T-helper 1 cell treated with Interleukin-12 subunit alpha and Interleukin-12 subunit beta and Interleukin-4 antibody, amounts not matched to agents 30 μg/mL and 1 μg/mL, for 36 hours (primary cell): ENCODE measurements around the gene KIF25.
"Not testable (repeated sequence)": the region's sequence is repeated elsewhere in the genome, so short reads cannot be mapped to it uniquely, and the experiment has no call there.

Experiments
- H3K27ac Mint-ChIP-seq: one replicate; pipeline ENCODE4 v1.8.0; 2021; ENCODE audit warnings: mild to moderate bottlenecking, mixed read lengths
- H3K27me3 Mint-ChIP-seq: one replicate; pipeline ENCODE4 v1.8.0; 2021; ENCODE audit warnings: low read depth, mixed read lengths
- H3K36me3 Mint-ChIP-seq: one replicate; pipeline ENCODE4 v1.8.0; 2021; ENCODE audit warnings: low read depth, mixed read lengths
- H3K4me1 Mint-ChIP-seq: one replicate; pipeline ENCODE4 v1.8.0; 2021; ENCODE audit warnings: low read depth, mixed read lengths
- H3K4me3 Mint-ChIP-seq: one replicate; pipeline ENCODE4 v1.8.0; 2021; ENCODE audit warnings: mild to moderate bottlenecking, moderate library complexity, mixed read lengths
- H3K9me3 Mint-ChIP-seq: one replicate; pipeline ENCODE4 v1.8.0; 2021; ENCODE audit warnings: mixed read lengths

KIF25 gene

GRCh38 chr6:168075787-168076202 is 78.3 kb downstream of the KIF25 start:
- Mint-ChIP-seq H3K9me3 (no peaks in the 10 kb centered on the region), H3K4me1 (no peaks in the 10 kb centered on the region), H3K27ac (no peak overlapping the region), H3K27me3 (no peaks in the 10 kb centered on the region), H3K36me3 (no peaks in the 10 kb centered on the region), H3K4me3 (no peak overlapping the region)

- H3K4me3 Mint-ChIP-seq, H3K4me1 Mint-ChIP-seq, H3K27ac Mint-ChIP-seq, H3K27me3 Mint-ChIP-seq, H3K36me3 Mint-ChIP-seq, H3K9me3 Mint-ChIP-seq: not testable (repeated sequence)
These were observed 79.9 kb downstream of the KIF25 start for GRCh38 chr6:168077401-168077800.

DNA sequence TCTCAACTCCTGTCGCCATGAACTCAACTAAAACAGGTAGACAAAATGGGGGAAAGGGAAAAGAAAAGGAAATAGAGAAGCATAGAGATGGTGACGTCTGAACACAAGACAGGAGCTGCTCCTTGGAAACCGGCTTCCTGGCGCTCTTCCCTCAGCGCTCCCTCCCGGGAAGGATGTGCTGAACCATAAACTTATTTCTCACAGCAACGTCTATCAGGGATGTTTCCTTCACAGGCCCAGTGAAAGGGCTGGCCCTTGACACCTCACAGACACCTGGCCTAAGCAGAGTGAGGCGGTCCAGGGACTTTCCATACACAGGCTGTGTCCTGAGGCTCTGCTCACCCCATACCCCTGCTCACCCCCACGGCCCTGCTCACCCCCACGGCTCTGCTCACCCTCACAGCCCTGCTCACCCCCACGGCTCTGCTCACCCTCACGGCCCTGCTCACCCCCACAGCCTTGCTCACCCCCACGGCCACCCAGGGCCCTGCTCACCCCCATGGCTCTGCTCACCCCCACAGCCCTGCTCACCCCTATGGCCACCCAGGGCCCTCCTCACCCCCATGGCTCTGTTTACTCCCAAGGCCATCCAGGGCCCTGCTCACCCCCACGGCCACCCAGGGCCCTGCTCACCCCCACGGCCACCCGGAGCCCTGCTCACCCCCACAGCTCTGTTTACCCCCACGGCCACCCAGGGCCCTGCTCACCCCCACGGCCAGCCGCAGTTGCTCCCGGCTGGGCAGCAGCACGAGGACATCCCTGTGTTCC is 80.9 kb downstream of the KIF25 start:
- Mint-ChIP-seq H3K4me1 (no peaks in the 10 kb centered on the region), H3K27ac (no peak overlapping the region), H3K27me3 (no peaks in the 10 kb centered on the region), H3K9me3 (no peaks in the 10 kb centered on the region), H3K36me3 (no peaks in the 10 kb centered on the region), H3K4me3 (no peak overlapping the region)

- Mint-ChIP-seq H3K36me3 (no peaks in the 10 kb centered on the region), H3K4me3 (no peak within 1 kb of the TSS), H3K9me3 (no peaks in the 10 kb centered on the region), H3K27ac (no peak within 1 kb of the TSS), H3K4me1 (no peaks in the 10 kb centered on the region), H3K27me3 (no peaks in the 10 kb centered on the region)
These were observed 81.5 kb downstream of the KIF25 start, which contains the start of gene FRMD1 for GRCh38 chr6:168078943-168079405. TSS of gene FRMD1 (minus strand) at chr6:168079212. CDS start at chr6:168079094, 118 bp downstream.

GRCh38 chr6:168080393-168081077 is 83.1 kb downstream of the KIF25 start:
- H3K9me3 Mint-ChIP-seq: no peaks in the 10 kb centered on the region
- no peak overlapping the region for H3K27ac Mint-ChIP-seq
- H3K4me1 Mint-ChIP-seq: no peaks in the 10 kb centered on the region
- no peaks in the 10 kb centered on the region for H3K27me3 Mint-ChIP-seq
- no peaks in the 10 kb centered on the region for H3K36me3 Mint-ChIP-seq
- H3K4me3 Mint-ChIP-seq: no peak overlapping the region

- H3K9me3 Mint-ChIP-seq: no peaks in the 10 kb centered on the region
- H3K4me1 Mint-ChIP-seq: no peaks in the 10 kb centered on the region
- no peak overlapping the region for H3K4me3 Mint-ChIP-seq
- no peaks in the 10 kb centered on the region for H3K27me3 Mint-ChIP-seq
- H3K27ac Mint-ChIP-seq: no peak overlapping the region
- no peaks in the 10 kb centered on the region for H3K36me3 Mint-ChIP-seq
These were observed 84.5 kb downstream of the KIF25 start for GRCh38 chr6:168081858-168082546.

DNA sequence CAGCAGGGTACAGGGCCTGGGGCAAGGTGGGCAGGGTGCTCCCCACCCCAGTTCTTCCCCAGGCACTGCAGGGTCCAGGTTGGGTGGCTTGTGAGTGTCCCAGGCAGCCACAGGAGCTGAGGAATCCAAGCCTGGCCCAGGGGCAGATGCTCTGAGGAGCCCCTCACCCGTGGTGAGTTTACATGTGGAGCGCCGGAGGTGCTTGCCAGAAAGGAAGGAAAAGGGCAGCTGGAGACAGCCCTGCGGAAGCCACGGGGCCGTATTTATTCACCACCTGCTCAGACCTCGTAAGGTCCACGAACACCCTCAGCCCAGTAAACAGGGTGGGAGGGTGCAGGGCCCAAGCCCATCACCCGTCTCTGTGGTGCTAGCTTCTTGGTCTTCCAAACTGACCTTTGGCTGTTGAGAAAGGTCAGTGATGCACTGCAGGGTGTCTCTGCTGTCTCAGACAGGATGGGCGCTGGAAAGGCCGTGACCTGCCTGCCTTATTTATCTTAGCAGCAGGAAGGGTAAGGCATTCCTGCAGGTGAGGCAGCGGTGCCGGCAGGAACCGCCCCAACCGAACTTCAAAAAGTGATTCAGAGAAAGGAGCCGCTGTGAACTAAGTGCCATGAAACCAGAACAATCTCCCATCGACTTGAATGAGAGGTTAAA is 85.5 kb downstream of the KIF25 start:
- Mint-ChIP-seq H3K27ac (no peak overlapping the region), H3K4me1 (no peaks in the 10 kb centered on the region), H3K27me3 (no peaks in the 10 kb centered on the region), H3K36me3 (no peaks in the 10 kb centered on the region), H3K9me3 (no peaks in the 10 kb centered on the region), H3K4me3 (no peak overlapping the region)

DNA sequence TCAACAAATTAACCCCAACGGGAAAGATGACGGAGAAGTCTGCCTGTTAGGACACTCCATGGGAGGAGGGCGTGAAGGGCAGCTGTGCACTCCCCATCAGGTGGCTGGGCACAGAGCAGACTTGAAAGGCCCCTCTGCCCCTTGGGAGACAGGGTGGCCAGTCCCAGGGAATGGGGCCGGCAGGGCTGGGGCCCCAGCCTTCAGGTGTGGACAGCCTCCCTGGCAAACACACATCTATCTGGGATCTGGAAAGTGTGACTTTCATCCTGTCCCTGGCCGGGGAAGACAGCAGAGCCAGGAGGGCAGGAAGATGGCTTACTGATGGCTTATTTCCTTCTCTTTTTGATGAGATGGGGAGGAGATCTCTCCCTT is 86.0 kb downstream of the KIF25 start:
- no peaks in the 10 kb centered on the region for H3K36me3 Mint-ChIP-seq
- no peaks in the 10 kb centered on the region for H3K4me1 Mint-ChIP-seq
- H3K9me3 Mint-ChIP-seq: no peaks in the 10 kb centered on the region
- H3K27me3 Mint-ChIP-seq: no peaks in the 10 kb centered on the region
- H3K27ac Mint-ChIP-seq: no peak overlapping the region
- no peak overlapping the region for H3K4me3 Mint-ChIP-seq

DNA sequence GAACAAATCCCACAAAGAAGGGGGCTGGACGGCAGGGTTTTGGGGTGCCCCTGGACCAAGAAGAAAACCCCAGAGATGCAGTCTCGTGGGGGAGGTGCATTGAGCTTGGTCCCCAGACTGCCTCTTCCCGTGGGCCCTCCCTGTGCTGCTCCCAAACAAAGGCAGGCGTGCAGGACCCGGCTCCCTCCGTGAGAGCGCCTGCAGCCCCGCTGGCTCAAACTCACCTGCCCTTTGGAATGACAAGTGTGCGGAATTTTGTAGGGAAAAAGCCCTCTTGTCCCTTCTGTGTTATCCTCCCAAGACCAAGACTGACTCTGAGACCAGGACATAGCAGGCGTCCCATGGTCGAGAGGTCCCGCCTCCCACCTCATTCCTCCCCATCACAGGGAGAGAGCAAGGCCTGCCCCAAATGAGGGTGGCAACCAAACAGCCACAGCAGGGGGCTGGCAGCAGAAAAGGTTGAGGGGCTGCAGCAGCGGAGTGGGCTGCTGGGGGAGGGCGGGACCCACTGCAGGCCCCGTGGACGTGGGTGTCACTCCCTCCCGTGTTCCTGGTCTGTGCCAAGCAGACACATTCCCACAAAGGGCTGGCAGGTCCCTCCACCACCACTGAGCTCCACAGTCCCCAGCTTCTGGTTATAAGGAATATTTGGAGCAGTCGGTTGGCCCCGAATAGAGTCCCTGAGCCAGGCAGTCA is 87.1 kb downstream of the KIF25 start:
- no peaks in the 10 kb centered on the region for H3K36me3 Mint-ChIP-seq
- no peaks in the 10 kb centered on the region for H3K9me3 Mint-ChIP-seq
- no peak overlapping the region for H3K27ac Mint-ChIP-seq
- no peaks in the 10 kb centered on the region for H3K4me1 Mint-ChIP-seq
- H3K4me3 Mint-ChIP-seq: no peak overlapping the region
- no peaks in the 10 kb centered on the region for H3K27me3 Mint-ChIP-seq

DNA sequence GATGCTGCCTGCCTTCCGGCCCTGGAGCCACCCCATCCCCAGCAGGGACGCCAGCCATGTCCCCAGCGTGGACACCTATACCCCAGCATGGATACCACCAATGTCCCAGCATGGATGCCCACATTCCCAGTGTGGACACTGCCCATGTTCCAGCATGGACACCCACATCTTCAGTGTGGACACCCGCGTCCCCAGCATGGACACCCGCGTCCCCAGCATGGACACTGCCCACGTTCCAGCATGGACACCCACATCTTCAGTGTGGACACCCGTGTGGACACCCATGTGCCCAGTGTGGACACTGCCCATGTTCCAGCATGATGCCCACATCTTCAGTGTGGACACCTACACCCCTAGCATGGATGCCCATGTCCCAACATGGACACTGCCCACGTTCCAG is 88.6 kb downstream of the KIF25 start:
- Mint-ChIP-seq H3K36me3 (no peaks in the 10 kb centered on the region), H3K4me3 (no peak overlapping the region), H3K27me3 (no peaks in the 10 kb centered on the region), H3K4me1 (no peaks in the 10 kb centered on the region), H3K9me3 (no peaks in the 10 kb centered on the region), H3K27ac (no peak overlapping the region)

DNA sequence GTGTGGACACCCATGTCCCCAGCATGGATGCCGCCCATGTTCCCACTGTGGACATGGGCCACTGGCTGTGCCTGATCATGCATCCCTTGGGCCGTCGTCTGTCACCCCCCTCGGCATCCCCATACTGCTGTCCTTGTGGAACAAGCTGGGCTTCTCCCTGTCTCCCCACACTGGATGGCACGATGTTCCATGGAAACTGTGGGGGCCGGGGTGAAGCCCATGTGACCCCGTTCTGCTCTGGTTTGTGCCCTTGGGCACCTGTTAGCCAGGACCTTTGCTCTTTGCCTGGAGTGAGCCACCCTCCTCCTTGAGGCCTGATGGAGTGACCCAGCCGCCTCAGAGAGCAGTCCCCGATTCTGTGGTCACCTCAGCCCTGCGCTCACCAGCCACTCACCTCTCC is 89.1 kb downstream of the KIF25 start:
- no peaks in the 10 kb centered on the region for H3K36me3 Mint-ChIP-seq
- no peak overlapping the region for H3K4me3 Mint-ChIP-seq
- no peaks in the 10 kb centered on the region for H3K9me3 Mint-ChIP-seq
- H3K4me1 Mint-ChIP-seq: no peaks in the 10 kb centered on the region
- H3K27ac Mint-ChIP-seq: no peak overlapping the region
- H3K27me3 Mint-ChIP-seq: no peaks in the 10 kb centered on the region

DNA sequence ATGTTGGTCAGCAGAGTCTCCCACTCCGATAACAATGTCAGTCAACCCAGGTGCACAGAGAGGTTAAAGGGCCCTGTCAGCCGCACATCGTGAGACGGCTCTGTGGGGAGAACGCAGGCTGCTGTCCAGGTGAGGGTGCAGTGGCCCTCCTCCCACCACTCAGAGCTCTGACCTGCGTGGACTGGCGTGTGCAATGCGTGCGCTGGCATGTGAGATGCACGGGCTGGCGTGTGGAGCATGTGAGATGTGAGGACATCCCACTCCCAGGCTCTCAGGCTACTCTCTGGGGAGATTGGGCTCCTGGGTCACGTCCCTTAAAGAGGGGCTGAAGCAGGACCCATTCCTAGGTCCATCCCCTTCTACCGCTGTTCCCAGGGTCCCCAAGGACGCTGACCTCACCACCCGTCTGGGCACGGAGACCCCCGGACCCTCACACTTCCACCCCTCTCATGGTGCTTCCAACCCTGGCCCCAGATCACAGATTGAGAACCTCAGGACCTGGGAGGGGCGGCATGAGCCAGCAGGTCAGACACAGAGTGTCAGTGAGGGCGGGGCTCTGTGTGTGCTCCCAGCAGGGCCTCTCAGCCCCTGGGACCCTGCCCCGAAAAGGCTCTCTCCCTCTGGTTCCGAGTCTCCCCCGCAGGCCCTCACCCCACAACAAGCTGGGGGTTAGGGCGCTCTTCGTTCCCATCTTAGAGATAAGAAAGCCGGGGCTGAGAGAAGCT is 90.1 kb downstream of the KIF25 start:
- Mint-ChIP-seq H3K9me3 (no peaks in the 10 kb centered on the region), H3K4me3 (no peak overlapping the region), H3K27me3 (no peaks in the 10 kb centered on the region), H3K4me1 (no peaks in the 10 kb centered on the region), H3K36me3 (no peaks in the 10 kb centered on the region), H3K27ac (no peak overlapping the region)

GRCh38 chr6:168088161-168089053 is 90.9 kb downstream of the KIF25 start:
- no peak overlapping the region for H3K27ac Mint-ChIP-seq
- no peaks in the 10 kb centered on the region for H3K27me3 Mint-ChIP-seq
- no peak overlapping the region for H3K4me3 Mint-ChIP-seq
- peaks cover 3% of the 10 kb centered on the region for H3K9me3 Mint-ChIP-seq
- no peaks in the 10 kb centered on the region for H3K36me3 Mint-ChIP-seq
- H3K4me1 Mint-ChIP-seq: no peaks in the 10 kb centered on the region
